Activated CD4-positive, alpha-beta memory T cell treated with anti-CD3 and anti-CD28 coated beads, Interleukin-2, amount 10 ng/mL, durations not matched to agents 7 days and 5 days (primary cell): ENCODE results near the gene GAB2. TPM values are rescaled to one million over a fixed set of nuclear protein-coding genes. Genes with fewer than 3 reads are reported as not detected.

Source experiments
- CTCF ChIA-PET: fragments of 350-600 bp; sonication (Branson Sonifier 250); formaldehyde crosslinking; loops from one replicate; lab custom pipeline; 2021; ENCODE audit warnings: antibody characterized with exemption, inconsistent platforms; lab: Charles Lee
- POLR2A ChIA-PET: fragments of 350-600 bp; sonication (Branson Sonifier 250); formaldehyde crosslinking; loops from one replicate; lab custom pipeline; 2021; ENCODE audit warnings: antibody characterized with exemption; lab: Charles Lee
- DNase-seq: peaks from one replicate; pipeline ENCODE4 v3.0.0-alpha.2; 2020
- H3K27ac Mint-ChIP-seq: one replicate; pipeline ENCODE4 v1.8.0; 2021; ENCODE audit warnings: mild to moderate bottlenecking, mixed read lengths
- H3K27me3 Mint-ChIP-seq: one replicate; pipeline ENCODE4 v1.8.0; 2021; ENCODE audit warnings: mixed read lengths
- H3K36me3 Mint-ChIP-seq: one replicate; pipeline ENCODE4 v1.8.0; 2021; ENCODE audit warnings: low read depth, mixed read lengths
- H3K4me1 Mint-ChIP-seq: one replicate; pipeline ENCODE4 v1.8.0; 2021; ENCODE audit warnings: mixed read lengths
- H3K4me3 Mint-ChIP-seq: one replicate; pipeline ENCODE4 v1.8.0; 2021; ENCODE audit warnings: mild to moderate bottlenecking, mixed read lengths
- H3K9me3 Mint-ChIP-seq: one replicate; pipeline ENCODE4 v1.8.0; 2021; ENCODE audit warnings: mixed read lengths
- total RNA-seq, 2 experiments: library from RNA; stranded (reverse); gene quantifications; one replicate each; pipeline ENCODE4 v1.2.3, GENCODE V29; 2021

The GAB2 gene
- total RNA-seq, 2 experiments from 2014 or later = 51.8 to 55.8 TPM

- no peak for DNase-seq
- peaks cover 3% of the 10 kb centered on the region for H3K9me3 Mint-ChIP-seq
- no peaks in the 10 kb centered on the region for H3K27me3 Mint-ChIP-seq
- peaks cover 47% of the 10 kb centered on the region for H3K36me3 Mint-ChIP-seq
- H3K27ac Mint-ChIP-seq = no peak overlapping the region
- H3K4me1 Mint-ChIP-seq = peaks cover 36% of the 10 kb centered on the region
- no peak overlapping the region for H3K4me3 Mint-ChIP-seq
- ChIA-PET CTCF (no interaction called here), POLR2A (interaction anchor here (1.0 kb wide), 1 partner anchor 101 kb away, joined by 4 read pairs; no protein-coding TSS in a partner anchor)
Measured at GRCh38 chr11:78392854-78393253, 24.8 kb downstream of the GAB2 start.

DNA sequence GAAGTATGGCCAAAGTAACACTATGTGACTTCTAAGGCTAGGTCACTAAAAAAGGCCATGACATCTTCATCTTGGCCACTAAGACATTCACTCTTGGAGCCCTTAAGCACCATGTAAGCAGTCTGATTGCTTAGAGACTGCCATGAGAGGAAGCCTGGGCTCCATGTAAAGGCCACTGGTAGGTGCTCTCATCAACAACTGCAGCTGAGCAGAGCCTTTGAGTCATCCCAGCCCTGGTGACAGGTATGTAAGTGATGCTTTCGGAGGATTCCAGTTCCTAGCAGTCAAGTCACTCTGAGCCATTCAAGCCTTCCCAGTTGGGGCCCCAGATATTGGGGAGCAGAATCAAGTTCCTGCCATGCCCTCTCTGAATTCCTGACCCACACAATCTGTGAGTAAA is 26.2 kb downstream of the GAB2 start:
- no peak for DNase-seq
- H3K36me3 Mint-ChIP-seq = peaks cover 55% of the 10 kb centered on the region
- ChIA-PET CTCF (interaction anchor here (0.5 kb wide), 1 partner anchor 28 kb away, joined by 3 read pairs; no protein-coding TSS in a partner anchor), POLR2A (no interaction called here)
- peaks cover 9% of the 10 kb centered on the region for H3K9me3 Mint-ChIP-seq
- H3K27ac Mint-ChIP-seq = no peak overlapping the region
- H3K27me3 Mint-ChIP-seq = no peaks in the 10 kb centered on the region
- peaks cover 25% of the 10 kb centered on the region for H3K4me1 Mint-ChIP-seq
- H3K4me3 Mint-ChIP-seq = no peak overlapping the region

DNA sequence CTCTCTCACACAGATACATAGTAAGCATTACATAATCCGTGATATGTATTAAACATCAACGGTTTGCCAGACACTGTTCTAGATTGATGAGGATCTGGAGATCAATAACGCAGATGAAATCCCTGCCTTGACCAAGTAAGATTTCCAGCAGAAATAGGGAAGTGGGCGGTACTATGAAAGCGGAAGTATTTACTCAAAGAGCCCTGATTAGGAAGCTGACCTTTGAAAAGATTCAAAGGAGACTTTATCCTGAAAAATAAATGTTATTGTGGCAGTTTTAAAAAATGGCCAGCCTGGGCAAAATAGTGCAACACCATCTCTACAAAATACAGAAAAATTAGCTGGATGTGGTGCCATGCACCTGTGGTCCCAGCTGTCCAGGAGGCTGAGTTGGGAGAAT is 26.8 kb downstream of the GAB2 start:
- CTCF ChIA-PET = interaction anchor here (0.5 kb wide), 1 partner anchor 29 kb away, joined by 3 read pairs; no protein-coding TSS in a partner anchor
- no peak overlapping the region for H3K27ac Mint-ChIP-seq

DNA sequence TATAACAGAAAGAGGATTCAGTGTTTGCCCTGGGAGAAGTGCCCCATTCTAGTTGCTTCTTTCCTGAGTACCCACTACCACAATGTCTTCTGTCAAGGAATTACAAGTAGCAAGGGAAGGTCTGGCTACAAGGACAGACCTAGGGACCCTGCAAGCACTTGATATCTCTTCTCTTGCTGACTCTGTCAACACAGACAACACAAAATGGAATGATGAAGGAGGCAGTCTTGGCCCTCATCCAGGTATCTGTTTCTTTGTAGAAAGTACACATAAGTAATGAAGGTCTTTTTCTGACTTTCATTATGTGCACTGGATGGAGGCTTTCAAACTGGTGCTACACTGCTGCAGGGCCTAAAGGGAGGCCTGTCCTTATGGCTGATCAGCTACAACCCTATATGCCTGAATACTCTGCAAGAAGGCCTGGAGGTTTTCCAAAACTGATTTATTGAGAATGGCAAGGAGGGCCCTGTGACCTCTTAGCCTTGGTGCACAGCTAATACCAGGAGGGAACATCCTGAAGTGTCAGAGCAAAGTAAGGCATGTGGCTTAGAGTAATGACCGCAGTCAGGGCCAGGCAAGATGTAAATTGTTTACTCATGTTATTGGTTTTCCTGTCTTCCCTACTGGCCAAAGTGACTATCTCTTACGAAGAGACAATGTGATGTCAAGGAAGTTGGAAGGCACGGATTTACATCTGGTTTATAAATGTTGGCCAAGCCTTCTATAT is 31.2 kb downstream of the GAB2 start:
- no peaks in the 10 kb centered on the region for H3K4me1 Mint-ChIP-seq
- peaks cover 36% of the 10 kb centered on the region for H3K9me3 Mint-ChIP-seq
- H3K27me3 Mint-ChIP-seq = no peaks in the 10 kb centered on the region
- CTCF ChIA-PET = no interaction called here
- POLR2A ChIA-PET = interaction anchor here (0.6 kb wide), 1 partner anchor 318 kb away, joined by 3 read pairs; no protein-coding TSS in a partner anchor
- no peak overlapping the region for H3K27ac Mint-ChIP-seq
- H3K4me3 Mint-ChIP-seq = no peak overlapping the region
- no peak for DNase-seq
- H3K36me3 Mint-ChIP-seq = peaks cover 72% of the 10 kb centered on the region

More for the DNA sequence above, 26.8 kb downstream of the GAB2 start:
- Mint-ChIP-seq H3K4me1 (peaks cover 21% of the 10 kb centered on the region), H3K9me3 (peaks cover 15% of the 10 kb centered on the region), H3K4me3 (no peak overlapping the region), H3K27me3 (no peaks in the 10 kb centered on the region), H3K36me3 (peaks cover 61% of the 10 kb centered on the region)
- DNase-seq = no peak
- POLR2A ChIA-PET = interaction anchor here (0.8 kb wide), 1 partner anchor 31 kb away, joined by 3 read pairs; no protein-coding TSS in a partner anchor

DNA sequence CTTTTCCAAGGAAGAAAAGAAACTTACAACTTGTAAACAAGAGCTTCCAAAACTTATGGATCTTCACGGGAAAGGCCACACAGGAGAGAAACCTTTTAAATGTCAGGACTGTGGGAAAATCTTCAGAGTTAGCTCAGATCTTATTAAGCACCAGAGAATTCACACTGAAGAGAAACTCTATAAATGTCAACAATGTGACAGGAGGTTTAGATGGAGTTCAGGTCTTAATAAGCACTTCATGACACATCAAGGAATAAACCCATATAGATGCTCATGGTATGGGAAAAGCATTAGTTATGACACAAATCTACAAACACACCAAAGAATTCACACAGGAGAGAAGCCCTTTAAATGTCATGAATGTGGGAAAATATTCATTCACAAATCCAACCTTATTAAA is 32.4 kb downstream of the GAB2 start:
- H3K9me3 Mint-ChIP-seq = peaks cover 33% of the 10 kb centered on the region
- no peak overlapping the region for H3K27ac Mint-ChIP-seq
- DNase-seq = no peak
- CTCF ChIA-PET = interaction anchor here (0.9 kb wide), 1 partner anchor 10 kb away, joined by 3 read pairs; no protein-coding TSS in a partner anchor
- H3K36me3 Mint-ChIP-seq = peaks cover 70% of the 10 kb centered on the region
- POLR2A ChIA-PET = interaction anchor here (1.3 kb wide), 1 partner anchor 12 kb away, joined by 3 read pairs; no protein-coding TSS in a partner anchor
- peaks cover 2% of the 10 kb centered on the region for H3K4me1 Mint-ChIP-seq
- H3K4me3 Mint-ChIP-seq = no peak overlapping the region
- no peaks in the 10 kb centered on the region for H3K27me3 Mint-ChIP-seq

DNA sequence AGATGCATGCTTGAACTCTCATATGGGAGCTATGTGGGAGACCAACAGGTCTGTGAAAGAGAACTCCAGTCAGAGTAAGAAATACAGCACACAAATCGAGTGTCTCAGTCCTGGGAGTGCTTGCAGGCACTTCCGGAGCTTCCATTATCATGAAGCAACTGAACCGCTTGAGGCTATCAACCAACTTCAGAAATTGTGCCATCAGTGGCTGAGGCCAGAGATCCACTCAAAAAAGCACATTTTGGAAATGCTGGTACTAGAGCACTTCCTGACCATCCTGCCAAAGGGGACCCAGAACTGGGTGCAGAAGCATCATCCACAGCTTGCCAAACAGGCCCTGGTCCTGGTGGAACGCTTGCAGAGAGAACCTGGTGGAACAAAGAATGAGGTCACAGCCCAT is 33.4 kb downstream of the GAB2 start:
- H3K36me3 Mint-ChIP-seq = peaks cover 67% of the 10 kb centered on the region
- H3K4me1 Mint-ChIP-seq = peaks cover 8% of the 10 kb centered on the region
- CTCF ChIA-PET = interaction anchor here (0.5 to 0.9 kb wide), 2 partner anchors 9 to 48 kb away, joined by 3 to 4 read pairs; no protein-coding TSS in a partner anchor

DNA sequence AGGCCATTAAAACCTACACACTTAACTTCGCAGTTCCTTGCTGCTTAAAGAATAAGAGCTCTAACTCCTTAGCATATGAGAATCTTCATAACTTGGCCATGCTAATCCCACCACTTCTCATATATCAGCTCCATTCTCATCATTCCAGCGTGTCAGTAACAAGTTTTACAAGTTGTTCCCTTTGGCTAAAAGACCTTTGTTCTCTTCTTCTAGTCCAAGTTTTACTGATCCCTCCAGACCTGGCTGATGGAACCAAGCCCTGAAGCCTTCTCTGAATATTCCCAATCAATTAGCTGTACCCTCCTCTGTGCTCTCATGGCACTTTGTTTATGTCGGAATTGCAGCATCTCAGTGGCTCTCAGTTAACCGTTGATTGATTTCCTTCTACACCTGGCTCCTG is 35.8 kb downstream of the GAB2 start:
- ChIA-PET POLR2A (interaction anchor here (1.4 kb wide), 1 partner anchor 242 kb away, joined by 4 read pairs; the partner anchor contains the start of gene ALG8), CTCF (no interaction called here)
- Mint-ChIP-seq H3K4me3 (no peak overlapping the region), H3K9me3 (peaks cover 46% of the 10 kb centered on the region), H3K27me3 (no peaks in the 10 kb centered on the region), H3K27ac (no peak overlapping the region), H3K36me3 (peaks cover 72% of the 10 kb centered on the region), H3K4me1 (peaks cover 19% of the 10 kb centered on the region)
- no peak for DNase-seq

More for the DNA sequence above, 33.4 kb downstream of the GAB2 start:
- H3K9me3 Mint-ChIP-seq = peaks cover 36% of the 10 kb centered on the region
- POLR2A ChIA-PET = no interaction called here
- H3K27me3 Mint-ChIP-seq = no peaks in the 10 kb centered on the region
- H3K4me3 Mint-ChIP-seq = no peak overlapping the region
- DNase-seq = no peak
- H3K27ac Mint-ChIP-seq = no peak overlapping the region

GRCh38 chr11:78380615-78381051 is 37.0 kb downstream of the GAB2 start:
- H3K27ac Mint-ChIP-seq = no peak overlapping the region
- DNase-seq = no peak
- H3K36me3 Mint-ChIP-seq = peaks cover 73% of the 10 kb centered on the region
- POLR2A ChIA-PET = interaction anchor here (1.4 kb wide), 1 partner anchor 241 kb away, joined by 4 read pairs; the partner anchor contains the start of gene ALG8
- peaks cover 44% of the 10 kb centered on the region for H3K9me3 Mint-ChIP-seq
- H3K4me3 Mint-ChIP-seq = no peak overlapping the region
- CTCF ChIA-PET = interaction anchor here (1.0 to 1.3 kb wide), 2 partner anchors 49 to 184 kb away, joined by 3 to 5 read pairs; no protein-coding TSS in a partner anchor
- no peaks in the 10 kb centered on the region for H3K27me3 Mint-ChIP-seq
- H3K4me1 Mint-ChIP-seq = peaks cover 19% of the 10 kb centered on the region

DNA sequence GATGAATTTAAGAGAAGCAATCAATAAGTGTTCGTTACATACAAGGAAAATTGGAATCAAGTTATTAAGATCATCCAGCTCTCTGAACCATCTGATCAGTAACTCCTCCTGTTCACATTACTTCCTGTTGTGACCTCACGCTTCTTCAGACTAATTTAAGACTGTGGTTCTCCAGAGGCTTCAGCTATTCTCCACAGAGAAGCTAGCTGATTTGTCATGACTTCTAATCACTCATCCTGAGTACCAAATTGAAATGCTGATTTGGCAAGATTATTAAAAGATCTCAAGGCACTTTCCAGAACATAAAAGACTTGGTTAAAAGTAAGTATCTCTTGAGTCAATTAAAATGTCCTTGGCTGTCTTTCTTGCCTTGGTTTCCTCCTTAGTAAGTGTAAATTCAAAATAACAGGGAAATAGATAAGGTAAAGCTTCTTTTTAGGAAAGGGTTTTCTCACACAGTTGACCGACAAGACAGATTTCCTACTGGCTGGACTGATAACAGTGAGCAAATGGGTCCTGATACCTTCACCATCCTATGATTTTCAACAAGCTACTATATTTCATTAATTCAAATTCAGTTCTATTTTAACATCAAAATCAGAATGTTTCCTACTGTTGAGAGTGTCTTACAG is 38.5 kb downstream of the GAB2 start:
- Mint-ChIP-seq H3K27ac (peak overlapping the region; percentile 29), H3K4me1 (peaks cover 21% of the 10 kb centered on the region), H3K27me3 (no peaks in the 10 kb centered on the region), H3K36me3 (peaks cover 62% of the 10 kb centered on the region), H3K9me3 (peaks cover 31% of the 10 kb centered on the region), H3K4me3 (no peak overlapping the region)
- ChIA-PET POLR2A (interaction anchor here (1.0 to 1.5 kb wide), 5 partner anchors 9 to 39 kb away, joined by 3 to 5 read pairs (median 3); partner anchors contain the start of gene GAB2), CTCF (interaction anchor here (1.0 to 1.5 kb wide), 2 partner anchors 37 to 87 kb away, joined by 3 read pairs; no protein-coding TSS in a partner anchor)
- DNase-seq = no peak

DNA sequence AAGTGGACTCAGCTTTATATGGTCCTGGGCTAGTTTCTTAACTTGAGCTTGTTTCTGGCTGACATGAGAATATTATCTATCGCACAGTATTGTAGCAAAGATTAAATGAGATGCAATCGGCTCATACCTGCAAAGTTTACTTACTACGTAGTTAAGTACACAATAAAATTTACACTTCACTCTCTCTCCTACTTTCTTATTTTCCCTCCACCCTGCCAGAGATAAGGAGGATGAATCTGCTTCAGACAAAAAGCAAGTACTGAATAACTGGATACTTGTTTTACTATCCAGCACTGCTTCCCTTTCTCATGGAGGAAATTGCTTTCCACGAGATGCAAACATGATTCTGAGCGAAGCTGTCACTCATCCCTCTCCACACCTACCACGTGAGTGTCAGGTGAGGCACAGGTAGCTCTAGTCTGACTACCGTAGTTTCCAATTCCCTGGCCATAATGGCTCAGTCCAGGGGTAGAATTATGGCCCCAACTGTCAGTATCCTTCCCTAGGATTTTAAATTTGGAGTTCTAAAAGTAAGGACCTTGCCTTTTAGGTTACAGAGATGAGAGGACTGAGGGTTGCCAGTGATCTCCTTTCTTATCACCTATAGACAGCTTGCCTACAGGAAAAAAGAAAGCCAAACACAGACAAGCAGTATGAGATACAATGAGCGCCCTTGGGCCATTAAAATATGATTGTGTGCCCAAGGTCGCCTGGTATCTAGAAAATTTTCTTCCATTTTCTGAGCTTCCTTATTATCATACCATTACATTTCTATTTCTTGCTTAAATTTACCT is 39.8 kb downstream of the GAB2 start:
- CTCF ChIA-PET = no interaction called here
- Mint-ChIP-seq H3K4me1 (peaks cover 21% of the 10 kb centered on the region), H3K27ac (no peak overlapping the region), H3K9me3 (peaks cover 24% of the 10 kb centered on the region), H3K36me3 (peaks cover 50% of the 10 kb centered on the region), H3K4me3 (no peak overlapping the region), H3K27me3 (no peaks in the 10 kb centered on the region)
- POLR2A ChIA-PET = interaction anchor here (1.3 kb wide), 1 partner anchor 34 kb away, joined by 3 read pairs; no protein-coding TSS in a partner anchor
- DNase-seq = no peak

DNA sequence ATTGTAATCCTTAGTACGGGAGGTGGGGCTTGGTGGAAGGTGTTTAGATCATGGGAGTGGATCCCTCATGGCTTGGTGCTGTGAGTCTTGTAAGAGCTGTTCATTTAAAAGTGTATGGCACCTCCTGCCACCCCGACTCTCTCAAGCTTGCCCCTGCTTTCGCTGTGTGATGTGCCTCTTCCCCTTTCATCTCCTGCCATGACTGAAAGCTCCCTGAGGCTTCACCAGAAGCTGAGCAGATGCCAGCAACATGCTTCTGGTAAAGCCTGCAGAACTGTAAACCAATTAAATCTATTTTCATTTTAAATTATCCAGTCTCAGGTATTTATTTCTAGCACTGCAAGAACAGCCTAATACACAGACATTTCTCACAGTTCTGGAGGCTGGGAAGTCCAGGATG is 40.8 kb downstream of the GAB2 start:
- peaks cover 46% of the 10 kb centered on the region for H3K36me3 Mint-ChIP-seq
- DNase-seq = no peak
- H3K4me1 Mint-ChIP-seq = peaks cover 23% of the 10 kb centered on the region
- POLR2A ChIA-PET = no interaction called here
- H3K4me3 Mint-ChIP-seq = no peak overlapping the region
- peaks cover 24% of the 10 kb centered on the region for H3K9me3 Mint-ChIP-seq
- H3K27ac Mint-ChIP-seq = no peak overlapping the region
- CTCF ChIA-PET = no interaction called here
- no peaks in the 10 kb centered on the region for H3K27me3 Mint-ChIP-seq

- Mint-ChIP-seq H3K36me3 (peaks cover 36% of the 10 kb centered on the region), H3K4me1 (peaks cover 30% of the 10 kb centered on the region)
Measured at GRCh38 chr11:78374917-78375316, 42.7 kb downstream of the GAB2 start.

More at GRCh38 chr11:78374917-78375316, 42.7 kb downstream of the GAB2 start:
- Mint-ChIP-seq H3K27ac (no peak overlapping the region), H3K9me3 (peaks cover 24% of the 10 kb centered on the region), H3K27me3 (no peaks in the 10 kb centered on the region), H3K4me3 (no peak overlapping the region)
- ChIA-PET POLR2A (no interaction called here), CTCF (interaction anchor here (1.0 kb wide), 1 partner anchor 10 kb away, joined by 3 read pairs; no protein-coding TSS in a partner anchor)
- no peak for DNase-seq
